ENCODE data around the gene IFI30.
A peak's percentile ranks its signal among the peaks of the same experiment; 100 is the strongest.

The IFI30 gene

DNA sequence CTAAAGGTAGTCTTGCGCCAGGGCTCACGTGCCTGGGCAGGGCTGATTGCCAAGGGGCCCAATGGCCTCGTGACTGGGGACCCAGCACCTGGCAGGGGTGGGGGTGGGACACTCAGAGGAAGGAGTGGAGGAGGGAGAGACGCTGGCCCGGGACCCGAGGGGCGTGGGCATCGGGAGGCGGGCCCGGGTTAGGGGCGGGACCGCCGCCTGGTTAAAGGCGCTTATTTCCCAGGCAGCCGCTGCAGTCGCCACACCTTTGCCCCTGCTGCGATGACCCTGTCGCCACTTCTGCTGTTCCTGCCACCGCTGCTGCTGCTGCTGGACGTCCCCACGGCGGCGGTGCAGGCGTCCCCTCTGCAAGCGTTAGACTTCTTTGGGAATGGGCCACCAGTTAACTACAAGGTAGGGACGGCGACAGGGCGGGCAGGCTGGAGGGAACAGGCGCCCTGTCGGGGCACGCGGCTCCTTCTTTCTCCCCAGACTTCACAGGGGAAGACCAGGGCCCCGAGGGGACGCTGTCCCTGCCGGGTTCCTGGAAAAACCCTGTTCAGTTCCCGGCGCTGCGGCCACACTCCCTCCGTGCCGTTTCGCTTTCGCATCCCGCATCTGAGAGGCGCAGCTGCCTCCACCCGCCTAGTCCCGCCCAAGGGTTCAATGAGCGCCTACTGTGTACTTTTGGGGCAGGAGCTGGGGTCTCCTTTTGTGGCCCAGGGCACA, at the start of gene IFI30:
IFI30 (plus strand) TSS at position 242 of the 717 bp plus-strand sequence; CDS start at position 271, 29 bp downstream.
- Histone ChIP-seq H3K27ac (ENCODE audit: low read depth, low read length) (peak within 1 kb of the TSS; percentile 75), H3K4me1 (ENCODE audit: insufficient read depth, low read length) (peaks cover 9% of the 10 kb centered on the region)

DNA sequence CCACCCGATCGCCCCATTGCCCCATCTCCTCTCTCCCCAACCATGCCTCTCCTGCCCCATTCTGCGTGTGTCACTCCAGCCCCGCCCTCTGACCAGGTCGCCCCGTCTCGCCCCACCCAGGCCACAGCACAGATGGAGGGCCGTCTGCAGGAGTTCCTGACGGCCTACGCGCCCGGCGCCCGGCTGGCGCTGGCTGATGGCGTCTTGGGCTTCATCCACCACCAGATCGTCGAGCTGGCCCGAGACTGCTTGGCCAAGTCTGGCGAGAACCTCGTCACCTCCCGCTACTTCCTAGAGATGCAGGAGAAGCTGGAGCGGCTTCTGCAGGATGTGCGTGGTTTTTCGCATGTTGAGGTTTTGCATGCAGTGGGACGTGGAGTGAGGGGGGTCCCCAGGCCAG, 49.8 kb upstream of the IFI30 start:
- Histone ChIP-seq H3K4me3 (ENCODE audit: low read depth in 1 of 2, low read length in 2 of 2) (no peak overlapping the region), H3K9ac (ENCODE audit: low read length) (no peak overlapping the region), H3K9me3 (ENCODE audit: low read length) (no peaks in the 10 kb centered on the region), H3K36me3 (ENCODE audit: insufficient read depth, low read length) (peaks cover 10% of the 10 kb centered on the region), H3K27ac (ENCODE audit: low read depth, low read length) (no peak overlapping the region), H3K4me1 (ENCODE audit: insufficient read depth, low read length) (peaks cover 5% of the 10 kb centered on the region), H3K27me3 (ENCODE audit: control insufficient read depth in 1 of 2, insufficient read depth in 2 of 2, low read length in 2 of 2) (no peaks in the 10 kb centered on the region)

More for the DNA sequence above, at the start of gene IFI30:
- H3K27me3 ChIP-seq (ENCODE audit: control insufficient read depth in 1 of 2, insufficient read depth in 2 of 2, low read length in 2 of 2) = no peaks in the 10 kb centered on the region
- H3K4me3 ChIP-seq (ENCODE audit: low read depth in 1 of 2, low read length in 2 of 2) = peak within 1 kb of the TSS; percentile 73 to 80
- H3K9ac ChIP-seq (ENCODE audit: low read length) = peak within 1 kb of the TSS; percentile 42
- no peaks in the 10 kb centered on the region for H3K9me3 ChIP-seq (ENCODE audit: low read length)
- H3K36me3 ChIP-seq (ENCODE audit: insufficient read depth, low read length) = peaks cover 4% of the 10 kb centered on the region

DNA sequence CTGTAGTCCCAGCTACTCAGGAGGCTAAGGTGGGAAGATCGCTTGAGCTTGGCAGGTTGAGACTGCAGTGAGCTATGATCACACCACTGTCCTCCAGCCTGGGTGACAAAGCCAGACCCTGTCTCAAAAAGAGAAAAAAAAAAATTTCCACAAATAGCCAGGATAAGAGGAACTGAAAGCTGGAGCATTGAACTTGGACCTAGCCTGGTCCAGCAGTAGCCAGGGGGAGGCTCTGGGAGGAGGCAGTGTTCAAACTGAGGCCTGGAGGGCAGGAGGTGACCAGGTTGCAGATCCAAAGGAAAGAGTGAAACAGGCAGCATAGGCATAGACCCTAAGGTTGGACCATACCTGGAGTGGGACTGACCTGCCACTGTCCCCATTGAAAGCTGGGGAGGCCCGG, 47.5 kb upstream of the IFI30 start:
- no peaks in the 10 kb centered on the region for H3K27me3 ChIP-seq (ENCODE audit: control insufficient read depth in 1 of 2, insufficient read depth in 2 of 2, low read length in 2 of 2)
- no peak overlapping the region for H3K27ac ChIP-seq (ENCODE audit: low read depth, low read length)
- no peaks in the 10 kb centered on the region for H3K9me3 ChIP-seq (ENCODE audit: low read length)
- H3K4me3 ChIP-seq (ENCODE audit: low read depth in 1 of 2, low read length in 2 of 2) = no peak overlapping the region
- no peaks in the 10 kb centered on the region for H3K4me1 ChIP-seq (ENCODE audit: insufficient read depth, low read length)
- peaks cover 18% of the 10 kb centered on the region for H3K36me3 ChIP-seq (ENCODE audit: insufficient read depth, low read length)
- no peak overlapping the region for H3K9ac ChIP-seq (ENCODE audit: low read length)

DNA sequence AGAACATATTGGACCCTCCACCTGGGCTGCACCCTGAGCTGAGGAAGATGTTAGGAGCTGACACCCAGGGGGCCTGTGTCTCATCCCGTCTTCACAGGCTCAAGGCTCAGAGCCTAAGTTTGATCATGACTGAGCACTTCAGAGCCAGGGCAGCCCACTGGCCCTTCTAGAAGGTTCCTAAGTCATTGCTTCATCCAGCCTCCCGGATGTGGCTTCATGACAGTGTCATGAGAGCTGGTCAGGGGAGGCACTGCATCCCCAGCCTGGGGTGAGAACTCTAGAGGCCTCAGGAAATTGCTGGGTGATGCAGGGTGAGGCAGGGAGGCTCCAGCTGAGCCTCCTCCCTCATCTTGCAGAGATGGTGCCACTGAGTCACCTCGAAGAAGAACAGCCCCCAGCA, 45.6 kb upstream of the IFI30 start:
- Histone ChIP-seq H3K36me3 (ENCODE audit: insufficient read depth, low read length) (peaks cover 14% of the 10 kb centered on the region), H3K4me1 (ENCODE audit: insufficient read depth, low read length) (no peaks in the 10 kb centered on the region), H3K9me3 (ENCODE audit: low read length) (no peaks in the 10 kb centered on the region), H3K27ac (ENCODE audit: low read depth, low read length) (no peak overlapping the region), H3K4me3 (ENCODE audit: low read depth in 1 of 2, low read length in 2 of 2) (no peak overlapping the region), H3K27me3 (ENCODE audit: control insufficient read depth in 1 of 2, insufficient read depth in 2 of 2, low read length in 2 of 2) (no peaks in the 10 kb centered on the region), H3K9ac (ENCODE audit: low read length) (no peak overlapping the region)

DNA sequence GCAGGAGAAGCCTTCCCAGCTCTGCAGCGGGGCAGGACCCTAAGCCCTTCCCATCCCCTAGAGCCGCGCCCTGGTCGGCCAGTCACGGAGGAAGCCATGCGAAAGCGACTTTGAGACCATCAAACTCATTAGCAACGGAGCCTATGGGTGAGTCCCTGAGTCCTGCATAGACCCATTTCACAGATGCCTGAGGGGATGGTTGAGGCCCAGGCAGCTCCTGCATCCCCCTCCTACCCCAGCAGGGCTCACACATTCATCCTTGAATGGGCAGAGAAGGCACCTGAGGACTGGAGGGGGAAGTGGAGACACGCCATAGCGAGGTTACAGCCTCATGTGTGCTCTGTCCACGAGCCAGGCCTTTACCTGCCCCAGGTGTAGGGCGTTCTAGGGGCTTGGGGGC, 44.8 kb upstream of the IFI30 start:
- H3K27ac ChIP-seq (ENCODE audit: low read depth, low read length) = no peak overlapping the region
- H3K4me3 ChIP-seq (ENCODE audit: low read depth in 1 of 2, low read length in 2 of 2) = no peak overlapping the region
- no peak overlapping the region for H3K9ac ChIP-seq (ENCODE audit: low read length)
- H3K4me1 ChIP-seq (ENCODE audit: insufficient read depth, low read length) = no peaks in the 10 kb centered on the region
- H3K36me3 ChIP-seq (ENCODE audit: insufficient read depth, low read length) = peaks cover 14% of the 10 kb centered on the region
- H3K27me3 ChIP-seq (ENCODE audit: control insufficient read depth in 1 of 2, insufficient read depth in 2 of 2, low read length in 2 of 2) = no peaks in the 10 kb centered on the region
- no peaks in the 10 kb centered on the region for H3K9me3 ChIP-seq (ENCODE audit: low read length)

DNA sequence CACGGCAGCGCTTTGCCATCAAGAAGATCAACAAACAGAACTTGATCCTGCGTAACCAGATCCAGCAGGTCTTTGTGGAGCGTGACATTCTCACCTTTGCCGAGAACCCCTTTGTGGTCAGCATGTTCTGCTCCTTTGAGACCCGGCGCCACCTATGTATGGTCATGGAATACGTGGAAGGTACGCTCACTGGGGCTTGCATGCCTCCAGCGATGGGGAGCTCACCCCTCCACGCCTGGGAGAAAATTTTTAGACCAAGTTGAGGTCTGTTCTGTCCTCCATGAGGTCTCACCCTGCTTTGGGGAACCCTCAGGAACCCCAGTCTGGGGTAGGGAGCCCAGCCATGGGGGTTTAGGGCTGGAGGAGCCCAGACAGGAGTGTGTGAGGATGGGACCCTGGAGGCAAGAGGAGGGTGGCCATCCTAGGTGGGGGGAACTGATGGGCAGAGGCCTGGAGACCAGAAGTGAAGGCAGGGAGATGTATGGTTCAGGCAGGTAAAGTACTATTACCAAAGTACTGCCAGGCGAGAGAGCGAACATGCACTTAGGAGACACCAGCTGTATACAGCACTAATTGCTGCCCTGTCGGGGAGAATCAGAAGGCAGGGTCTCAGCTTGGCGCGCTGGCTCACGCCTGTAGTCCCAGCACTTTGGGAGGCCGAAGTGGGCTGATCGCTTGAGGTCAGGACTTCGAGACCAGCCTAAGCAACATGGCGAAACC, 42.9 kb upstream of the IFI30 start:
- Histone ChIP-seq H3K4me3 (ENCODE audit: low read depth in 1 of 2, low read length in 2 of 2) (no peak overlapping the region), H3K4me1 (ENCODE audit: insufficient read depth, low read length) (no peaks in the 10 kb centered on the region), H3K9me3 (ENCODE audit: low read length) (no peaks in the 10 kb centered on the region), H3K27ac (ENCODE audit: low read depth, low read length) (no peak overlapping the region), H3K27me3 (ENCODE audit: control insufficient read depth in 1 of 2, insufficient read depth in 2 of 2, low read length in 2 of 2) (no peaks in the 10 kb centered on the region), H3K36me3 (ENCODE audit: insufficient read depth, low read length) (peaks cover 8% of the 10 kb centered on the region), H3K9ac (ENCODE audit: low read length) (no peak overlapping the region)

DNA sequence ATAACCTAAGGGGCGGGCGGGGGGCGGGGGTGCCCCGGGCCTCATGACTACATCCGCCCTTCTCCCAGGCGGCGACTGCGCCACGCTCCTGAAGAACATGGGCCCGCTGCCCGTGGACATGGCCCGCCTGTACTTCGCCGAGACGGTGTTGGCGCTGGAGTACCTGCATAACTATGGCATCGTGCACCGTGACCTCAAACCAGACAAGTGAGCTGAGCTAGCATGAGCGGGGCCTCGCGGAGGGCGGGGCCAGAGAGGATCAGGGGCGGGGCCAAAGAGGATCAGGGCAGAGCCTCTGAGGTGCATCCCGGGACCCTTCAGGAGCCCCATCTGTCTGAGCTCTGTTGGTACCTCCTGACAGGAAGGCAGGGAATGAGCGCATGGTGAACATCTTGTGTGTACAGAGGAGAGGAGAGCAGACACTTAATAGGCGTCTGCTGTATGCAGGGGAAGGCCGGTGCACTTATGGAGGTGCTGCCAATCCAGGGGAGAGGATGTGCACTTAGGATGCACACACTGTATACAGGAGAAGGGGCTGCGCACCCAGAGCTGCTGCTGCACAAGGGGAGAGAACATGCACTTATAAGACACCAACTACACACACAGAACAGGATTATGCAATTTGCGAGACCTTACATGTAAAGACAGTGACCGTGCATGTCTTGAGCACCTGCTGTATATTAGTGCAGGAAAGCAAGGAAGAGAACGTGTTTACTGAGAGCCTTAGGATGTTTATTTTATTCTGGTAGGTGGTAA, 41.6 kb upstream of the IFI30 start:
- Histone ChIP-seq H3K9me3 (ENCODE audit: low read length) (no peaks in the 10 kb centered on the region), H3K4me1 (ENCODE audit: insufficient read depth, low read length) (no peaks in the 10 kb centered on the region), H3K9ac (ENCODE audit: low read length) (no peak overlapping the region), H3K27me3 (ENCODE audit: control insufficient read depth in 1 of 2, insufficient read depth in 2 of 2, low read length in 2 of 2) (no peaks in the 10 kb centered on the region), H3K27ac (ENCODE audit: low read depth, low read length) (no peak overlapping the region), H3K36me3 (ENCODE audit: insufficient read depth, low read length) (peaks cover 8% of the 10 kb centered on the region), H3K4me3 (ENCODE audit: low read depth in 1 of 2, low read length in 2 of 2) (no peak overlapping the region)

DNA sequence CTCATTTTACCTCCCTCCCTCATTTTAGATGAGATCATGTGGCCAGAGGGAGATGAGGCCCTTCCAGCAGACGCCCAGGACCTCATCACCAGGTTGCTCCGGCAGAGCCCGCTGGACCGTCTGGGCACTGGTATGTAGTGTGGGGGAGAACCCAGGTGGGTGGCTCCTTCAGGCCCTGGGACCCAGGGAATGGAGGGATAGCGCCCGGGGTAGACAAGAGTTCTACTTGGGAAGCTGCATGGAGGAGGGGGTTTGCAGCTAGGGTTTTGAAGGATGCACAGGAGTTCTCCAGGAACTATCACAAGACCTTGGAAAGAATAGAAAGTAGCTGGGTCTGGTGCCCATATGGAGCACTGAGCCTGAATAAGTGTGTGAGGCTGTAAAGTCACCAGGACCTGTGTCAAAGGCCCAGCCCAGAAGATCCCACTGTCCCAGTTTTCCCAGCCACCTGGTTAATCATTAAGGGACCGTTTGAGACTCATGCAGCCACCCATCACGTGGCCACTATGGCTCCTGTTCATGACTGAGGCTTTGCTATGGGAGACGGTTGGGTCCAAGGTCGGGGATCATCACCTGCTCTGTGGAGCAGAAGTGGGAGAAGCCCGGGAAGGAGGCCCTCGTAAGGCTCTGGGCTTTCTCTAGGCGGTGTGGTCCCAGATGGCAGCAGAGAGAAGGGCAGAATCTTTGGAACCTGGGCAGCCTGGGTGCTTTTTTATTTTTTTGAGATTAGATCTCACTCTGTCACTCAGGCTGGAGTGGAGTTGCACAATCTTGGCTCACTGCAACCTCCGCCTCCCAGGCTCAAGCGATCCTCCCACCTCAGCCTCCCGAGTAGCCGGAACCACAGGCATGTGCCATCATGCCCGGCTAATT, 37.7 kb upstream of the IFI30 start:
- no peaks in the 10 kb centered on the region for H3K27me3 ChIP-seq (ENCODE audit: control insufficient read depth in 1 of 2, insufficient read depth in 2 of 2, low read length in 2 of 2)
- no peak overlapping the region for H3K4me3 ChIP-seq (ENCODE audit: low read depth in 1 of 2, low read length in 2 of 2)
- H3K9ac ChIP-seq (ENCODE audit: low read length) = no peak overlapping the region
- no peak overlapping the region for H3K27ac ChIP-seq (ENCODE audit: low read depth, low read length)
- H3K4me1 ChIP-seq (ENCODE audit: insufficient read depth, low read length) = no peaks in the 10 kb centered on the region
- H3K36me3 ChIP-seq (ENCODE audit: insufficient read depth, low read length) = peaks cover under 1% of the 10 kb centered on the region
- H3K9me3 ChIP-seq (ENCODE audit: low read length) = no peaks in the 10 kb centered on the region

DNA sequence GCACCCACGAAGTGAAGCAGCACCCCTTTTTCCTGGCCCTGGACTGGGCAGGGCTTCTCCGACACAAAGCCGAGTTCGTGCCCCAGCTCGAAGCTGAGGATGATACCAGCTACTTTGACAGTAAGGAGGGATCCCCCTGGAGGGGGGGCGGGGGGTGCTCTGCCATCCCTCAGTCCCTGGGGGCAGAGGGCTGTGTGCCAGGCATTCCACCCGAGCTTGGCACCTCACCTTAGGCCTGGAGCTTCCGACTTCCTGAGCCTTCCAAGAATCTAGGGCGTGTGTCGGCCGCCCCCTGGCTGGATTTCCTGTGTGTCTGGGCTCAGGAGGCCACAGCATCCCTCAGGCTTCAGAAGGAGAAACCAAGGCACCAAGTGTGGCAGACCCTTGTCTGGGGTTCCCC, 36.4 kb upstream of the IFI30 start:
- Histone ChIP-seq H3K27ac (ENCODE audit: low read depth, low read length) (no peak overlapping the region), H3K4me1 (ENCODE audit: insufficient read depth, low read length) (no peaks in the 10 kb centered on the region), H3K4me3 (ENCODE audit: low read depth in 1 of 2, low read length in 2 of 2) (no peak overlapping the region), H3K27me3 (ENCODE audit: control insufficient read depth in 1 of 2, insufficient read depth in 2 of 2, low read length in 2 of 2) (no peaks in the 10 kb centered on the region), H3K9me3 (ENCODE audit: low read length) (no peaks in the 10 kb centered on the region), H3K9ac (ENCODE audit: low read length) (no peak overlapping the region), H3K36me3 (ENCODE audit: insufficient read depth, low read length) (peaks cover 5% of the 10 kb centered on the region)

DNA sequence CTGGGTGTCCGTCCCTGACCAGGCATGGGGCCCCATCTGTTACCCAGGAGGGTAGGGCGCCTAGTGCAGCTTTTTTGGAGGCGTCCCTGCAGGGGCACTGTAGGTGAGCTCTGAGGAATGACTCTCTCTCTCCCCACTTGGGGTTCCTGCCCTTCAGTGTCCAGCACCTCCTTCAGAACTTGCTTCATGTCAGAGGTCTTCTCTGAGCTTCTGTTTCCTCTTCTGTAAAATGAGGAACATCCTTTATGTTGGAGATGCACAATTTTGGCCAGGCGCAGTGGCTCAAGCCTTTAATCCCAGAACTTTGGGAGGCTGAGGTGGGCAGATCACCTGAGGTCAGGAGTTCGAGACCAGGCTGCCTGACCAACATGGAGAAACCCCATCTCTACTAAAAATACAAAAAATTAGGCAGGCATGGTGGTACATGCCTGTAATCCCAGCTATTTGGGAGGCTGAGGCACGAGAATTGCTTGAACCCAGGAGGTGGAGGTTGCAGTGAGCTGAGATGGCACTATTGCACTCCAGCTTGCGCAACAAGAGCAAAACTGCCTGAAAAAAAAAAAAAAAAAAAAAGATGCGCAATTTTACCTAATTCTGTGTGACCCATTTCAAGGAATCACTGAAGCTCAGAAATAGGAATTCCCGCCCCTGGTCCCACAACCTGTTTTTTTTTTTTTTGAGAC, 35.8 kb upstream of the IFI30 start:
- H3K4me1 ChIP-seq (ENCODE audit: insufficient read depth, low read length) = no peaks in the 10 kb centered on the region
- no peak overlapping the region for H3K27ac ChIP-seq (ENCODE audit: low read depth, low read length)
- no peaks in the 10 kb centered on the region for H3K27me3 ChIP-seq (ENCODE audit: control insufficient read depth in 1 of 2, insufficient read depth in 2 of 2, low read length in 2 of 2)
- peaks cover 5% of the 10 kb centered on the region for H3K36me3 ChIP-seq (ENCODE audit: insufficient read depth, low read length)
- no peak overlapping the region for H3K4me3 ChIP-seq (ENCODE audit: low read depth in 1 of 2, low read length in 2 of 2)
- no peak overlapping the region for H3K9ac ChIP-seq (ENCODE audit: low read length)
- no peaks in the 10 kb centered on the region for H3K9me3 ChIP-seq (ENCODE audit: low read length)

All from muscle layer of colon (tissue), 2 donors.